ENCODE results near the gene CNPPD1.

CNPPD1 gene

DNA sequence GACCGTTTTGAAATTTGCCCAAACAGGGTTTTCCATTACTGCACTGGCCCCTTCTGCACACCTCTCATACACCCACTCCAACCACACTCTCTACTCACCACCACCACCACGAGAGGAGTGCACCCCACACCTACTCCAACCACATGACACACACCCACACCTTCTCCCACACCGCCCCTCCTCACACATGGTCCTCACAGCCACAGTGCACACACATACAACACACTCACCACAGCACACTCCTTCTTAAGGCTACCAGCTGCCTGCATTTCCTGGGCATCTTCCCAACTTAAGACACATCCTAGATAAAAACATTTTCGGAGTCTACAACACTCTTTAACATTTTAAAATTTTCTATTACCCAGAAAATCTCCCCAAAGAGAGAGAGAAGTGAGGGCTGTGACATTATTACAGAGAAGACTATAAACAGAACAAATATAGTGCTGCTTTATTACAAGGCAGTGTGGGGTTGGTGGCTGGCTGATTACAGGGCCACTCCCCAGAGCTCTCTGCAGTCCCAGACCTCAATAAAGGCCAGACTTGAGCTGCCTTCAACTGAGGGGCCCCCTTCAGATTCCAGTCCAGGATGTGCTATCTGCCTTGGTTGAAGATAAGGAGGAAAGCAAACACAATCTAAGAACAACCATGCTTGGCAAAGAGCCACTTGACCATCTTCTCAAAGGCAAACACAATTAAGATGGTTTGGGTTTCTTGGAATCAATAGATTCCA lies 52.2 kb downstream of the CNPPD1 start:
- no peak overlapping the region for H3K4me3 ChIP-seq (ENCODE audit: low read depth, low read length)
- TF ChIP-seq, protein P1, sequence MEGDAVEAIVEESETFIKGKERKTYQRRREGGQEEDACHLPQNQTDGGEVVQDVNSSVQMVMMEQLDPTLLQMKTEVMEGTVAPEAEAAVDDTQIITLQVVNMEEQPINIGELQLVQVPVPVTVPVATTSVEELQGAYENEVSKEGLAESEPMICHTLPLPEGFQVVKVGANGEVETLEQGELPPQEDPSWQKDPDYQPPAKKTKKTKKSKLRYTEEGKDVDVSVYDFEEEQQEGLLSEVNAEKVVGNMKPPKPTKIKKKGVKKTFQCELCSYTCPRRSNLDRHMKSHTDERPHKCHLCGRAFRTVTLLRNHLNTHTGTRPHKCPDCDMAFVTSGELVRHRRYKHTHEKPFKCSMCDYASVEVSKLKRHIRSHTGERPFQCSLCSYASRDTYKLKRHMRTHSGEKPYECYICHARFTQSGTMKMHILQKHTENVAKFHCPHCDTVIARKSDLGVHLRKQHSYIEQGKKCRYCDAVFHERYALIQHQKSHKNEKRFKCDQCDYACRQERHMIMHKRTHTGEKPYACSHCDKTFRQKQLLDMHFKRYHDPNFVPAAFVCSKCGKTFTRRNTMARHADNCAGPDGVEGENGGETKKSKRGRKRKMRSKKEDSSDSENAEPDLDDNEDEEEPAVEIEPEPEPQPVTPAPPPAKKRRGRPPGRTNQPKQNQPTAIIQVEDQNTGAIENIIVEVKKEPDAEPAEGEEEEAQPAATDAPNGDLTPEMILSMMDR (IDR thresholded peaks at IDR 0.05; ENCODE audit: low read depth, low read length, missing control alignments), result no peak
- DNase-seq (ENCODE audit: low read depth), result no peak

DNA sequence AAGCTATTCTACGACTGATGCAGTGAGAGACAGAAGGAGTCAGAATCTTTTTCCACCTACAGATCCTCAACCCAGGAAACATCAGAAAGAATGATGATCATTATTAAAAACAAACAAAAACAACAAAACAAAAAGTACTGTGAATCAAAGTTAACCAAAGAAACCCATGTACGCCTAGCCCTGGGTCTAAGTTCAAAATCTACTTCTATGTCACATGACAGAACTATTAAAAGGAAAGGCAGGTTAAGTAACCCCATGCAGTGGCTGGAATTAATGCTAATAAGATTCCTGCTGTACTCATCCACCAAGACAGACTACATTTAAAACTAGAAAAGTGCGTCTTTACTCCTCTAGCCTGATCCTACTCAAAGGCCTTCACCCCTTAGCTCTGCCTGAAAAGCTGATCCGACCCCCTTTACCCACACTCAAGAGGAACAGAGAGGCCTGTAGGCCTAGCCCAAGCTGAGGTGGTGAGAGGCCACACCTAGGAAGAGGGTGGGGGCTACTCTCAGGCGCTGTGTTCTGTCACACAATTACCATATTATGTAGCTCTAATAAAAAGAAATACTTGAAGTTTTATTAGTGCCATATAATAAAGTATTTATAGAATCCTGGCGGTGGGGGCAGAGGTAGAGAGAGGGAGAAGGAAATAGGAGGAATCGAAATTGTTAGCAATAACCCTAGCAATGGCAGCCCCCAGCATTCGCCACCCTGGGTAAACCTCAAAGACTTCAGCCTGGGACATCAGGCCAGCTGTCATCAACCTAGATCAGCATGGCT lies 53.2 kb downstream of the CNPPD1 start:
- DNase-seq (ENCODE audit: low read depth), result no peak
- TF ChIP-seq, protein P1 (IDR thresholded peaks at IDR 0.05; ENCODE audit: low read depth, low read length, missing control alignments), result no peak
- H3K4me3 ChIP-seq (ENCODE audit: low read depth, low read length), result no peak overlapping the region

DNA sequence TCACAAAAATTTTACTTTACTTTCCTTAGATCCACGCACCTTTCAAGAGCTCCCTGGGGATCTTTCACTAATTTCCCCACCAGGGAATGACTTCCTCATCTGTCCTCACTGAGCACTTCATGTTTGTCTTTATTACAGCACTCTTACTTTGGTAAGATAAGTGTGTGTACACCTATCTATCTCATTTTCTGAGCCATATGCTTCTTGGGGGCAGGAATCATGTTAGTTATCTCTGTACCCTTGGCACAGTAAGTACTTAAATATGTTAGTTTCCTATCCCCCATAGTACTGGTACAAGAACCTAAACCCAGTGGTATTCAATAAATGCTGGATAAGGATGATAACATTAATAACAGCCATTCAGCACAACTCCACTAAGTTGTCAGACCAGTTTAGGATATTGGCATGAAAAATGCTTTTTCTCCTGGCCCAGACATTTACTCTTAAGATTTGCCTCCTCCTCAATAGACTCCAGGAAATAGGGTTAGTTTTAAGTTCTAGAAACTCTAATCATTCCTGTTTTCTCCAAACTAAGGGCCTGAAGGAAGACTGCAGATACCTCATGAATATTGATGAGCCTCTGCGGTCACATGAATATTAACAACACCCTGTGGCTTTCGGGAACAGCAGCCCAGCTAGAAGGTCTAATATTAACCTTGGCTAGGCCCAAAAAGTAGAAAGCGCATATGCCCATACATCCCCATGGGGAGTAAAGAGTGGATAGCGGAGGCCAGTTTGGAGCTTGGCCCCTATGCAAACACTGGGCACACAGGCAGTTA lies 54.3 kb downstream of the CNPPD1 start:
- H3K4me3 ChIP-seq (ENCODE audit: low read depth, low read length), result no peak overlapping the region
- TF ChIP-seq, protein P1 (IDR thresholded peaks at IDR 0.05; ENCODE audit: low read depth, low read length, missing control alignments), result no peak
- DNase-seq (ENCODE audit: low read depth), result no peak

Data from GM12864 (cell line).